ENCODE results near the gene UBR2.

- no peak for TF ChIP-seq CTCF (IDR thresholded peaks at IDR 0.05)
- no peak for TF ChIP-seq POLR2A (IDR thresholded peaks at IDR 0.05)
These were observed 146.5 kb downstream of the UBR2 start for GRCh38 chr6:42710316-42710715.

Measured in ovary (tissue), 3 donors.